ENCODE results near the gene S1PR5.

DNA sequence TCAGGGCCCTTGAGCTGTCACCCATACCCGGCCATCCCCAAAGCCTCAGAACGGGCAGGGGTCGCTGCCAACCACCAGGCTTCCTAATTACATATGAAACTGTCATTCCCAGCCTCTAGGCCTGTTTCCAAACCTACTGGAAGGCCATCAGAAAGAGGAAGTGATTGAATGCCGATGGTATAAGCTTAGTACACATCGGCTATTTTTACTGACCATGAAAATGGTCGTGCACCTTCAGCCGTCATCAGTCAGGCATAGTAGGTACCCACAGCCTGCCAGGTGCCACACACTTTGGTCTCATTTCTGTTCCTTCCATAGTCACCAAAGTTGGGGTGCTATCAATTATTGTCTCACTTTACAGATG, 38.3 kb upstream of the S1PR5 start:
- TF ChIP-seq RAD21 (IDR thresholded peaks at IDR 0.05): no peak
- TF ChIP-seq, protein P1, sequence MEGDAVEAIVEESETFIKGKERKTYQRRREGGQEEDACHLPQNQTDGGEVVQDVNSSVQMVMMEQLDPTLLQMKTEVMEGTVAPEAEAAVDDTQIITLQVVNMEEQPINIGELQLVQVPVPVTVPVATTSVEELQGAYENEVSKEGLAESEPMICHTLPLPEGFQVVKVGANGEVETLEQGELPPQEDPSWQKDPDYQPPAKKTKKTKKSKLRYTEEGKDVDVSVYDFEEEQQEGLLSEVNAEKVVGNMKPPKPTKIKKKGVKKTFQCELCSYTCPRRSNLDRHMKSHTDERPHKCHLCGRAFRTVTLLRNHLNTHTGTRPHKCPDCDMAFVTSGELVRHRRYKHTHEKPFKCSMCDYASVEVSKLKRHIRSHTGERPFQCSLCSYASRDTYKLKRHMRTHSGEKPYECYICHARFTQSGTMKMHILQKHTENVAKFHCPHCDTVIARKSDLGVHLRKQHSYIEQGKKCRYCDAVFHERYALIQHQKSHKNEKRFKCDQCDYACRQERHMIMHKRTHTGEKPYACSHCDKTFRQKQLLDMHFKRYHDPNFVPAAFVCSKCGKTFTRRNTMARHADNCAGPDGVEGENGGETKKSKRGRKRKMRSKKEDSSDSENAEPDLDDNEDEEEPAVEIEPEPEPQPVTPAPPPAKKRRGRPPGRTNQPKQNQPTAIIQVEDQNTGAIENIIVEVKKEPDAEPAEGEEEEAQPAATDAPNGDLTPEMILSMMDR (IDR thresholded peaks at IDR 0.05; ENCODE audit: low read depth, low read length, missing input control): no peak
- no peak for TF ChIP-seq FOXA1 (IDR thresholded peaks at IDR 0.05)
- no peak for TF ChIP-seq TAF1 (conservative IDR thresholded peaks at IDR 0.05)
- TF ChIP-seq, protein P2, sequence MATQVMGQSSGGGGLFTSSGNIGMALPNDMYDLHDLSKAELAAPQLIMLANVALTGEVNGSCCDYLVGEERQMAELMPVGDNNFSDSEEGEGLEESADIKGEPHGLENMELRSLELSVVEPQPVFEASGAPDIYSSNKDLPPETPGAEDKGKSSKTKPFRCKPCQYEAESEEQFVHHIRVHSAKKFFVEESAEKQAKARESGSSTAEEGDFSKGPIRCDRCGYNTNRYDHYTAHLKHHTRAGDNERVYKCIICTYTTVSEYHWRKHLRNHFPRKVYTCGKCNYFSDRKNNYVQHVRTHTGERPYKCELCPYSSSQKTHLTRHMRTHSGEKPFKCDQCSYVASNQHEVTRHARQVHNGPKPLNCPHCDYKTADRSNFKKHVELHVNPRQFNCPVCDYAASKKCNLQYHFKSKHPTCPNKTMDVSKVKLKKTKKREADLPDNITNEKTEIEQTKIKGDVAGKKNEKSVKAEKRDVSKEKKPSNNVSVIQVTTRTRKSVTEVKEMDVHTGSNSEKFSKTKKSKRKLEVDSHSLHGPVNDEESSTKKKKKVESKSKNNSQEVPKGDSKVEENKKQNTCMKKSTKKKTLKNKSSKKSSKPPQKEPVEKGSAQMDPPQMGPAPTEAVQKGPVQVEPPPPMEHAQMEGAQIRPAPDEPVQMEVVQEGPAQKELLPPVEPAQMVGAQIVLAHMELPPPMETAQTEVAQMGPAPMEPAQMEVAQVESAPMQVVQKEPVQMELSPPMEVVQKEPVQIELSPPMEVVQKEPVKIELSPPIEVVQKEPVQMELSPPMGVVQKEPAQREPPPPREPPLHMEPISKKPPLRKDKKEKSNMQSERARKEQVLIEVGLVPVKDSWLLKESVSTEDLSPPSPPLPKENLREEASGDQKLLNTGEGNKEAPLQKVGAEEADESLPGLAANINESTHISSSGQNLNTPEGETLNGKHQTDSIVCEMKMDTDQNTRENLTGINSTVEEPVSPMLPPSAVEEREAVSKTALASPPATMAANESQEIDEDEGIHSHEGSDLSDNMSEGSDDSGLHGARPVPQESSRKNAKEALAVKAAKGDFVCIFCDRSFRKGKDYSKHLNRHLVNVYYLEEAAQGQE (IDR thresholded peaks at IDR 0.05): no peak
- no peak for TF ChIP-seq SP1 (IDR thresholded peaks at IDR 0.05)
- TF ChIP-seq GABPA (IDR thresholded peaks at IDR 0.05 in 1 of 2, conservative IDR thresholded peaks at IDR 0.05 in 1 of 2): no peak
- TF ChIP-seq JUND (IDR thresholded peaks at IDR 0.05): no peak
- TF ChIP-seq RXRA (IDR thresholded peaks at IDR 0.05): no peak
- TF ChIP-seq, protein P3, sequence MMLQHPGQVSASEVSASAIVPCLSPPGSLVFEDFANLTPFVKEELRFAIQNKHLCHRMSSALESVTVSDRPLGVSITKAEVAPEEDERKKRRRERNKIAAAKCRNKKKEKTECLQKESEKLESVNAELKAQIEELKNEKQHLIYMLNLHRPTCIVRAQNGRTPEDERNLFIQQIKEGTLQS (IDR thresholded peaks at IDR 0.05): no peak
- no peak for TF ChIP-seq MAX (IDR thresholded peaks at IDR 0.05)
- TF ChIP-seq HNF4A (conservative IDR thresholded peaks at IDR 0.05): no peak

Measured in liver (tissue), 3 donors.